Endodermal cell (in vitro differentiated cells): ENCODE measurements around the gene BHLHA9. TPM values are rescaled to one million over a fixed set of nuclear protein-coding genes. Genes with fewer than 3 reads are reported as not detected.
A peak's percentile ranks its signal among the peaks of the same experiment; 100 is the strongest.

Experiments
- DNase-seq: peaks from one replicate; pipeline ENCODE4 v3.0.0-alpha.2; 2017
- H3K27ac ChIP-seq: 2 replicates; pipeline ENCODE4 v1.5.1; 2013; ENCODE audit warnings: mild to moderate bottlenecking, low read depth, low read length, moderate library complexity
- H3K27me3 ChIP-seq: 2 replicates; pipeline ENCODE4 v1.6.1; 2013; ENCODE audit warnings: mild to moderate bottlenecking, low read length, moderate library complexity; ENCODE audit not compliant: insufficient read depth, control insufficient read depth, poor library complexity, severe bottlenecking
- H3K36me3 ChIP-seq: 2 replicates; pipeline ENCODE4 v1.7.0; 2013; ENCODE audit warnings: mild to moderate bottlenecking, low read length, moderate library complexity; ENCODE audit not compliant: control insufficient read depth, insufficient read depth
- H3K4me1 ChIP-seq: one replicate; pipeline ENCODE4 v1.7.0; 2013; ENCODE audit warnings: low read length; ENCODE audit not compliant: control insufficient read depth, insufficient read depth
- H3K4me3 ChIP-seq: 2 replicates; pipeline ENCODE4 v1.5.1; 2013; ENCODE audit warnings: mild to moderate bottlenecking, low read length, moderate library complexity
- H3K9ac ChIP-seq: 2 replicates; pipeline ENCODE4 v1.6.1; 2013; ENCODE audit warnings: mild to moderate bottlenecking, low read length, moderate library complexity; ENCODE audit not compliant: poor library complexity, severe bottlenecking; ENCODE audit errors: extremely low read depth
- H3K9me3 ChIP-seq: 2 replicates; pipeline ENCODE4 v1.6.1; 2013; ENCODE audit warnings: mild to moderate bottlenecking, low read length, moderate library complexity; ENCODE audit not compliant: control insufficient read depth
- H3K27ac Mint-ChIP-seq: 2 replicates; pipeline ENCODE4 v1.8.0; 2020; ENCODE audit warnings: mixed read lengths
- H3K27me3 Mint-ChIP-seq: 2 replicates; pipeline ENCODE4 v1.8.0; 2021; ENCODE audit warnings: mild to moderate bottlenecking, mixed read lengths; ENCODE audit not compliant: insufficient read depth
- H3K36me3 Mint-ChIP-seq: 2 replicates; pipeline ENCODE4 v1.8.0; 2020; ENCODE audit warnings: low read depth, mixed read lengths
- H3K4me1 Mint-ChIP-seq: 2 replicates; pipeline ENCODE4 v1.8.0; 2020; ENCODE audit warnings: mixed read lengths
- H3K4me3 Mint-ChIP-seq: 2 replicates; pipeline ENCODE4 v1.8.0; 2020; ENCODE audit warnings: mild to moderate bottlenecking, moderate library complexity, mixed read lengths
- H3K9me3 Mint-ChIP-seq: 2 replicates; pipeline ENCODE4 v1.8.0; 2020; ENCODE audit warnings: mild to moderate bottlenecking, mixed read lengths
- CTCF ChIP-seq: fragments of 200-600 bp; sonication (generic); conservative IDR thresholded peaks from 2 replicates; pipeline ENCODE4 v1.5.0; 2021; ENCODE audit warnings: antibody characterized with exemption, mild to moderate bottlenecking
- WGBS, 2 experiments: methylation state at CpG; one replicate each; pipeline versions ENCODE4 v1.1.5 to v1.1.7; 2013; ENCODE audit warnings: missing lambda C conversion rate in 2 of 2, mixed read lengths in 1 of 2; ENCODE audit not compliant: insufficient coverage in 1 of 2, insufficient read length in 1 of 2; 5-methylcytosine and 5-hydroxymethylcytosine counted together
- total RNA-seq, 2 donors: library from RNA; stranded (reverse); fragmentation: NEBNext Ultra II Directional in 1 of 2; extraction: Animal tissue kit (Norgen Biotek cat#: 25700) in 1 of 2; gene quantifications; 2 replicates in 1 of 2; 3 replicates in 1 of 2; pipeline ENCODE4 v1.2.1, GENCODE V29; 2021

The BHLHA9 gene
- total RNA-seq, 2 donors from 2014 or later: 0.62 TPM; not detected in 1

GRCh38 chr17:1274245-1274608 lies 4.0 kb downstream of the BHLHA9 start:
- TF ChIP-seq CTCF: no peak
- H3K36me3 Mint-ChIP-seq: no peaks in the 10 kb centered on the region
- no peak for DNase-seq
- H3K4me3 Mint-ChIP-seq: no peak overlapping the region
- no peaks in the 10 kb centered on the region for H3K4me1 ChIP-seq
- no peaks in the 10 kb centered on the region for H3K36me3 ChIP-seq
- H3K9me3 Mint-ChIP-seq: no peaks in the 10 kb centered on the region
- no peak overlapping the region for H3K27ac ChIP-seq
- H3K9me3 ChIP-seq: no peaks in the 10 kb centered on the region
- H3K4me1 Mint-ChIP-seq: peaks cover 1% of the 10 kb centered on the region
- H3K27me3 ChIP-seq: no peaks in the 10 kb centered on the region
- H3K27me3 Mint-ChIP-seq: peaks cover 44% of the 10 kb centered on the region
- no peak overlapping the region for H3K4me3 ChIP-seq
- H3K27ac Mint-ChIP-seq: no peak overlapping the region
- H3K9ac ChIP-seq: no peak overlapping the region
- 87 to 93% methylated on average over 6 of the region's 6 CpGs for WGBS, 2 experiments

DNA sequence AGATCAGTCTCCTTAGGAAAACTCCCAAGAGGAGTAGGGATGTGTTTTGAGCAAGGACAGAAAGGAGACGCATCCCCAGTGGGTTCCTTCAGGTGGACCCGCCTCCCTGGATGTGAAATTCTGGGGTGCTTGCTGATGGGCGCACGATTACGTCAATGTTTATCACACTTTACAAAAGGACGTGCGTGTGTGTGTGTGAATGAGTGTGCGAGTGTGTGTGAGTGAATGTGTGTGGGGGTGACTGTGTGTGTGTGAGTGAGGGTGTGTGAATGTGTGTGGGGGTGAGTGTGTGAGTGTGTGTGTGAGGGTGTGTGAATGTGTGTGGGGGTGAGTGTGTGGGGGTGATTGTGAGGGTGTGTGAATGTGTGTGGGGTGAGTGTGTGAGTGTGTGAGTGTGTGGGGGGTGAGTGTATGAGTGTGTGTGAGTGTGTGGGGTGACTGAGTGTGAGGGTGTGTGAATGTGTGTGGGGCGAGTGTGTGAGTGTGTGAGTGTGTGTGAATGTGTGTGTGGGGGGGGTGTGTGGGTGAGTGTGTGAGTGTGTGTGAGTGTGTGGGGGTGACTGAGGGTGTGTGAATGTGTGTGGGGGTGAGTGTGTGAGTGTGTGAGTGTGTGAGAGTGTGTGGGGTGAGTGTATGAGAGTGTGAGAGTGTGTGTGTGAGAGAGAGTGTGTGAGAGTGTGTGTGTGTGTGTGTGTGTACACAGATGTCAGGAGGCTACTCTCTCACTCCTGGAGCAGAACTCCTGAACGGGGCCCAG lies 5.1 kb downstream of the BHLHA9 start:
- no peaks in the 10 kb centered on the region for H3K9me3 ChIP-seq
- peaks cover 1% of the 10 kb centered on the region for H3K4me1 Mint-ChIP-seq
- H3K36me3 ChIP-seq: no peaks in the 10 kb centered on the region
- no peak overlapping the region for H3K27ac ChIP-seq
- H3K9me3 Mint-ChIP-seq: no peaks in the 10 kb centered on the region
- H3K27me3 Mint-ChIP-seq: peaks cover 34% of the 10 kb centered on the region
- no peak overlapping the region for H3K9ac ChIP-seq
- H3K4me3 Mint-ChIP-seq: no peak overlapping the region
- no peaks in the 10 kb centered on the region for H3K27me3 ChIP-seq
- H3K4me3 ChIP-seq: no peak overlapping the region
- DNase-seq: no peak
- WGBS, 2 experiments: 89 to 98% methylated on average over 7 to 10 of the region's 10 CpGs
- H3K4me1 ChIP-seq: no peaks in the 10 kb centered on the region
- no peaks in the 10 kb centered on the region for H3K36me3 Mint-ChIP-seq
- no peak overlapping the region for H3K27ac Mint-ChIP-seq
- no peak for TF ChIP-seq CTCF

DNA sequence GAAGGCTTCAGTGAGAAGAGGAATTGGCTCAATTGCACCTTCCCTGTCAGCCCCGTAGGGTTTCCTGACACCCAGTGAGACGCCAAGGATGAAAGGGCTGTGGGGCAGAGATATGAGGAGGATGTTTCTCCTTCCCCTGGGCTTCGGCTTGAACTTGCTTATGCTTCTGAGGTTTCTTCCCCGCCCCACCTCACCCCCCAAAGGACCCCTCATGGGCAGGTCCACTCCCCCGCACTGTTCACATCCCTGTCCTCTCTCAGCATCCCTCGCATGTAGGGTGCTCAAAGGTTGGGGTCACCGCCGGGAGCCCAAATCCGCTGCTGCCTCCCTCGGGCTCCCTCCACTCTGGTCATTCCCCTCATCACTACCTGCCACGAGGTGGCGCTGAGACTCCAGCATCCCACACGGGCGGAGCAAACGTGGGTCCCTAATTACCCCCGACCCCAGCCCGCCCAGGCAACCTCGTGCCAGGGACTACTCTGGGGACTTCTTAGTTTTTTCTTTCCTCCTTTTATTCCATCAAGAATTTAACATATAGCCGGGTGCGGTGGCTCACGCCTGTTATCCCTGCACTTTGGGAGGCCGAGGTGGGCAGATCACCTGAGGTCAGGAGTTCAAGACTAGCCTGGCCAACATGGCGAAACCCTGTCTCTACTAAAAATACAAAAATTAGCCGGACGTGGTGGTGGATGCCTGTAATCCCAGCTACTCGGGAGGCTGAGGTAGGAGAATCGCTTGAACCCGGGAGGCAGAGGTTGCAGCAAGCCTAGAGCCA lies 5.9 kb downstream of the BHLHA9 start:
- DNase-seq: peak; percentile 96
- no peaks in the 10 kb centered on the region for H3K27me3 ChIP-seq
- no peaks in the 10 kb centered on the region for H3K36me3 ChIP-seq
- Mint-ChIP-seq H3K27ac (no peak overlapping the region), H3K36me3 (no peaks in the 10 kb centered on the region), H3K9me3 (no peaks in the 10 kb centered on the region), H3K27me3 (peaks cover 32% of the 10 kb centered on the region), H3K4me3 (no peak overlapping the region), H3K4me1 (peaks cover 1% of the 10 kb centered on the region)
- H3K4me3 ChIP-seq: no peak overlapping the region
- no peaks in the 10 kb centered on the region for H3K4me1 ChIP-seq
- no peaks in the 10 kb centered on the region for H3K9me3 ChIP-seq
- WGBS, 2 experiments: 36 to 43% methylated on average over 7 to 28 of the region's 28 CpGs
- H3K27ac ChIP-seq: no peak overlapping the region
- no peak overlapping the region for H3K9ac ChIP-seq
- peak; percentile 94 for TF ChIP-seq CTCF
